ENCODE data around the gene NTNG1.
A peak's percentile ranks its signal among the peaks of the same experiment; 100 is the strongest.

Gene NTNG1

DNA sequence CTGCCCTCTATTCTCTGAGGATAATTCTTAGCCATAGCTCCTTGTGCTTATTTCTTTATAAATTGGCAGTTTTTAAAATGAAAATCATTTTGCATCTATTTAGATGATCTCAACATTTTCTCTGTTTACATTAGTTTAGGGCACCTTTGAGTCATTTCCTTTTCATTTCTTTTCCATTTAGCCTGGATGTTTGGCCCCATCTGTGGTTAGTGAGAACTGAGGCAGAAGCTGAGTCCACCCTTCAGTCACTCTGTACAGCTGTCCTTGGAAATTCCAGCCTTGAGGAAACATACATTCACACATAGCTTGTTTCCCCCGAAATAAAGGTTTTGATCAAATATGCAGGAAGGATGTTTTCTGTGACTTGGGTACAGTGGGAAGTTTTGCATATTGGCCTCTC, 123.7 kb downstream of the NTNG1 start:
- DNase-seq = no peak

DNA sequence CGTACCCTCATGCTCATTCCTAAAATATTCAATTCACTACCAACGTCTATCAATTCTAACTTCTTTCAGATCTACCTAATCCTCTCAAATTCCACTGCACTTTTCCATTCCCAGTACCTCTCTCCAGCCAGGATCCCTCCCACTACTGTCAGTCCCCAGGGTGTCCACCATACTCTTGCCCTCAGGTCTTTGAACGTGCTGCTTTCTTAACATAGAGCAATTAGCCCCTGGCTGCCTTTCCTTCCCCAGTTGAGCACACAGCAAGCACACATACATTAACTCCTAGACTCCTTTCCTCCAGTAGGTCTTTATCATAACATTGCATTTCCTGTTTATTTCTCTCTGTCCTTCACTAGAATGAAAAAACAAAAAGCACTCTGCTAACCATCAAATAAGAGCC, 126.7 kb downstream of the NTNG1 start:
- no peak for DNase-seq

DNA sequence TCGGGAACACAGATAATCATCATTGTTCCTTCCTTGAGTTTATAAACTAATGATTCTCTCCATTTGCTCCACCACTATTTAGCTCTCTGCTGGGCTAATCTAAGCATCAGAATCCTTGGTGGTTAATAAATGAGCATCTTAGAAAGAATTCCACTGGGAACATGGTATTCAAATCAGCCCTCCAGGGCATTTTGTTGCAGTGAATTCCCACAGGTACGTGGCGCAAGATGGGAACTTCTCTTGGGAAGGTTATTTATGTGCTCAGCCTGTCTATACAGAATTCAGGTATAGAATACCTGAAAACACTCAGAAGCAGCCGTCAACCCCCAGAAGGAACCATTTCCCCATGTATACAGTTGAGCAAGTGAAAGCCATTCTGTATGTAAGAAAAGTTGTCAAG, 131.5 kb downstream of the NTNG1 start:
- DNase-seq = no peak

DNA sequence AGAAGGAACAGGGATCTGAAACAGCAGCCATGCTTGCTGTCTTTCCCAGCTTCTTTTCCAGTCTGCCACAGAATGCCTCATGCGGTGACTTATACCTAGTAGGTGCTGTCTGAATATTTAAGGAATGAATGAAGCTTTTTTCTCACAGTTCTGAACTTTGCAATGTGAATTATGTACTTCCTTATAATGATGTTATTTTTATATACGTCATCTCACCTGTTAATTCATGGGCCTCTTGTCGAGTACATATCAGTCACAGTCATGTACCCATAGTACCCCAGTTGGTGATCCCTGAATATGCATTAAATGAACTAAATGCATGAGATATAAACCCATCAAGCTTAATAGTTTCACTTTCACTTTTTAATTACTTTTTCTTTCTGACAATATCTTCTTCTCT, 132.7 kb downstream of the NTNG1 start:
- DNase-seq = no peak

DNA sequence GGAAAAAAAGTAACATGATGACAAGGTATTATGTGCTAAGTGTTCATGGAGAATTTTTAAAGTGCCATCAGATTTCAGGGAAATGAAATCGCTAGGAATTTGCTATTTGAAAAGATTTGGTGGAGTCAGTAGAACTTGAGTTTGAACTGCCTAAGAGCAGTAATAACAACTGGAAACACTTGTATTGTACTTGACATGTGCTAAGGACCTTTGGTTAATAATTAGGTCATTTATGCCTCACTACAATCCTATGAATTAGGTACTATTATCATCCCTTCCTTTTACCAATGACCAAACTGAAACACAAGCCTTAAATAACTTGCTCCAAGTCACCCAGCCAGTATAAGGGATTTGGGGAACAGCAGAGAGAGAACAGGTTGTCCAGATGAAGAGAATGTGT, 133.4 kb downstream of the NTNG1 start:
- DNase-seq = no peak

DNA sequence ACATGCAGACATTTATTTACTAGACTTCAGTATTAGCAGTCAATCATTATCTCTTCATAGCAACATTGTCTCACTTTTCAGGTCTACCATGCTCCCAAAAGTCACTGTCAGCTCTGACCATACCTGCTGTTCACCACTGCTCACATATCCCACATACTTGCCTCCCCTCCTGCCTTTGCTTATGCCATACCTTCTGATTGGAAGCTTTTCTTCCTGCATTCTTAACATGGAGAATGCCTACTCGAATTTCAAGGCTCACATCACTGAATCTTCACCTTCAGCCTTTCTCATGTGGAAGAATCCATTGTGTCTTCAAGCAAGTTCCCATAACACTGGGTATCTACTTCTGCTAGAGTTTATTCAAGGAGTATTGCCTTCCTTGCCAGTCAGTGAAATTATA, 135.4 kb downstream of the NTNG1 start:
- DNase-seq = no peak

DNA sequence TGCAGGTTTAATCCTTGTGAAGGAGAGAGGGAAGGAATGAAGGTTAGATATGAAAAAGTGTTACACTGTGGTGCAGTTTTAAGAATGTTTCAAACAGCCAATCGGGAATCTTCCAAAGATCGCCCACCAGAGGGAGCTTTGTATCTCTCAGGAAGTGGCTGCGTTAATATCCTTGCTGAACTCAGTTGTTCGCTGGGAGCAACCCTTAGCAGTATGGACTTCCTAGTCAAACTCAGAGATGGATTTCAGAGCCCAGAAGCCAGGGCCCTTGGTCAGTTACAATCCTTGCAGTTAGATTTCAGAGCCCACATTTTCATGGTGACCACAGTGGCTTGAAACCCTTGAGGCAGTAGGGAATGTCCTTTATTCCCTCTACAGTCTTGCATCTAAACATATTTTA, 136.2 kb downstream of the NTNG1 start:
- peak; percentile 76 to 93 for DNase-seq

DNA sequence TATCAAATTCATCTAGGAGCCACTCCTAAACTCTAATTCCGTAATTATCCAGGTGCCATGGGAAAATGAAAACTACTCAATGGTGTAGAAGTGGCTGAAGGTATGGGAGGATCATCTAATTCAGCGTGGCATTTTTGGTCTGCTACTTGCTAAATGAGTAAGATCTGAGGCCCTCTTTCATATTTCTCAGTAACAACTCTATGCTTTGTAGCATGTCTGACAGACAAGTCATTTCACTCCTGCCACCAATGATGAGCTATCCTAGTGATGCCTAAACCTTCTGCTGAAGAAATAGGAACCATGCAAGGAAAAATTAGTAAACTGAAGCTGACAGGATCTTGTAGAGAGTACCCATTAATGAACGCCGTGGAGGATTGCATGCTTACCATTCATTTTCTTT, 145.3 kb downstream of the NTNG1 start:
- no peak for DNase-seq

DNA sequence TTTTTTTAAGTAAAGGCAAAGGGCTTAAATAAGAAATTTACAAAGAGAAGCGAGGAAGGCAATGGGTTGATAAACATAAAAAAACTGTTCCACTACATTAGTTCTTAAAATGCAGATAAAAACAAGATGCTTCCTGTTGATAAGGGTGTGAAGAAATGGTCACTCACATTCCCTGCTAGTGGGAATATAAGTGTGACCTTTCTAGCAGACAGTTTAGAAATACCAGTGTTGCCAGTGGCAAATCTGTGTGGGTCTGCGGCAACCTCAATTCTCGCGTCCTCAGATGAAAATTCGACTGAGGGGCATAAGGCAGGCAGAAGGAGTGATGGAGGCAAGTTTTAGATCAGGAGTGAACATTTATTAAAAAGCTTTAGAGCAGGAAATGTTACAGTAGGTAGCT, 151.1 kb downstream of the NTNG1 start:
- no peak for DNase-seq

DNA sequence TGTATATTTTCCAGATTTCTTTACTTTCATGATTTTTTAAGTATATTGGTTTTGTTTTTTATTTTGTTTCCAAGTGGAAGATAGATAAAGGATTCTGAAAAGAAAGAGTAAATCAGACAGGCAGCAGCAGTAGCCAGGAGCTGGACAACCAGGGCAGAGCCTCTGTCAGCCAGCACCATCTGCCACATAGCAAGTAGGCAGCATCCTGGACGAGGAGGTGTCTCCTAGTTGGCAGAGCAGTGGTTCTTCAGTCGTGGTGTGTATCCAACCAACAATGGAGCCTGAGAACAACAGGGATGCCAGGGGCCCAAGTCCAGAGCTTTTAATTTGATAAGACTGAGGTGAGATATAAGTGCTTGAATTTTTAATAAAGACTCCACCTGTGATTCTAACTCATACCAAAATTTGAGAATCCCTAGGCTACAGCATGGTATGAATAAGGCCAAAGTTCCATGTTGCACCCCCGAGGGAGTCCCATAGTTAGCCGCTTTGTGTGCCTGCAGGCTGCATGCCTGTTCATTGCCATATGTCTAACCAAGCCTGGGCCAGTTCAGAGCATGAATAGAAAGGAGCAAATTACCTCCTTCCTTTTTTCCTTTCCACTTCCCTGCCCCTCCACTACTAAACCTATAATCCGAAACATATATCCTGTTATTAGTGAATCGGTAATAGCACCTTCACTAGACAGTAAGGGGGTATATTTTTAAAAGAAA, 153.2 kb downstream of the NTNG1 start:
- peak; percentile 95 to 98 for DNase-seq

DNA sequence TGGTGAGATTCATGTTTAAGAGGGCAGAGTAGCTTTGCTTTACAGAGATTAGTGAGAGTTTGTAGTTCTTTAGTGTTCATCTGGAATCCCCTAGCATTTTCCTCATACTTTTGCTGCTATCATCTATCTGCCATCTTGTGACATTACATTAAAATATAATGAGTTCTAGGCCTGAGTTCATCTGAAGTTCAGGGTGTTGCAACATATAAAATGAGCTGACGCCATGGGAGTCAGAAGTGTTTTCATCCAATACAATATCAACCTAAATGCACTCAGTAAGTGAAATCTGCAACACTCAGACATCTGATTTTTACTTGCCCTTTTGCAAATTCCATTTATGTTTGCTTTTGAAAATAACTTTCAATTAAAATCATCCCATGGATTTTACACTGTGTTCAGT, 153.8 kb downstream of the NTNG1 start:
- DNase-seq = no peak

DNA sequence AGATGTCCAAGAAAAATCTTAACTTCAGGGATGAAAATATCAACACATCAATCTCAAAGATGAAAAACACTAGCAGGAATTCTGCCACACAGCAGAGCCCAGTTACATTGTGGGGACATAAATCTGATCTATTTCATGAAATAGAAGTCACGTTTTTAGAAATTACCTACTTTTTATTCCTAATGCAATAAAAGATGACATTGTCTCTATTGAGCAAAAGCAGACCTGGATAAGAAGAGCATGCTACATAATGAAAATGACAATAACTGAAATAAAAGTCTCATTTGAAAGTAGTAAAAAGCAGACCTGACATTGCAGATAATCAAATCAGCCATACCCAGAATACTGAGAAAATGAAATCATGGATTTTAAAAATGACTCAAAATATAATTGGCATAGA, 156.8 kb downstream of the NTNG1 start:
- no peak for DNase-seq

DNA sequence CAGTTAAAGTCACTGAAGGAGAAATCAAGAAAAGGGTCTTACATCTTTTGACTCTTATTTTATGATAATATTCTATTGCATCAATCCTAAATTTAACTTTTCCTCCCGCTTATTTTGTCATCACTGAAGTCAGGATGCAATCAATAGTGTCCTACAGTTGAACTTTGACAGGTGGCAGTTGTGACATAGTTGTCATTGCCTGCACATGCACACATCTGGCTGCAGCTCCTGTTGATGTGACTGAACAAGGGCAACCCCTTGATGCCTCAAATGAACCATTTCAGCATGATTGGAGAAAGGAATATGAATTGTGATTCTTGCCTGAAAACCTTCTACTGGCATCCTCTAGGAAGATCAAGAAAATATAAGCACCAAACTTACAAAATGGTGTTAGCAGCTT, 157.7 kb downstream of the NTNG1 start:
- no peak for DNase-seq

DNA sequence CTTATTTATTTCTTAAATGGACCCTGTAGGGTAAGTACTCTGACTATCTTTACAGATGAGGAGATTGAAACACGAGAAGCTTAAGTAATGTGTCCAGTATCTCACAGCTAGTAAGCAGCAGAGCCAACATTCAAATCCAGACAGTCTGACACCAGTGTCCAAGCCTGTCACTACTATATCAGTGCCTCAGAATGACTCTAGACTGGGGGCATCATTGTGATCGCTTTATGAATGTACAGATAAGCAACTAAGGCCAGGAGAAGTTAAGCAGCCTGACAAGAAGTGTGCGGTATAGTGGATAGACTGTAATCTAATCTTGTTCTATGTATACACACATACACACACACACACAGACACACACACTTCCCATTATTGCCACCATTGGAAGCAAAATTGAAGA, 158.7 kb downstream of the NTNG1 start:
- no peak for DNase-seq

DNA sequence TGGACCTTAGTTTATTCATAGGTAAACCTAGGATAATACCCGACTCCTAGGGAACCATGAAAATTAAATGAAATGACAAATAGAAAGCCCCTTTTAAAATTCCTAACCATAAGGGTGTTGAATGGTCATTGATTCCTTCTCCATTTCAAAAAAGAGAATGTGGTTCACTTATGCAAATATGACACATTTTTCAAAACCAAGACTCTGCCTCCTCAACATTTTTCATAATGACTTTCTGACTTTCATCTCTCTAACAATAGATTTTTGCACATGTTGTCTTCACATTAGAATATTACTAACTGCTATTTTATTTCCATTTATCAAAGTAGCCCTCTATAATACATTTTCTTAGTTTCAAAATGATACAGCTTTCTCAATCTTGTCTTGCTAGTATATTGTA, 169.1 kb downstream of the NTNG1 start:
- no peak for DNase-seq

DNA sequence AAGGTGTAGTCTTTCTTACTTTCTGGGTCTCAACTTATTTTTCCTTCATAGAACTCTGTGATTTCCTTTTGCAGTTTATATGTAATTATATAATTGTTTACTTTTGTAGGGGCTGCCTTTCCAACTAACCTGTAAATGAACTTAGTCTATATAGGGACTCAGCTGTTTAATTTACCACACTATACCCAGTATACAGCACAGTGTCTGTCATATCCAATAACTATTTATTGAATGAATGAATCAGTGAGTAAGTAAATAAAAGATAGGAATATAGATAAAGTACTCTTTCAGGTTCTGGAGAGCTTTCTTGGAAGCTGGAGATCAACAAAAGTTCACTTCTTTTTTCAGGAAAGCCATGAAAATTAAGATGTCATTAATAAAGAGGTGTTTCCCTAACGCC, 174.8 kb downstream of the NTNG1 start:
- no peak for DNase-seq

DNA sequence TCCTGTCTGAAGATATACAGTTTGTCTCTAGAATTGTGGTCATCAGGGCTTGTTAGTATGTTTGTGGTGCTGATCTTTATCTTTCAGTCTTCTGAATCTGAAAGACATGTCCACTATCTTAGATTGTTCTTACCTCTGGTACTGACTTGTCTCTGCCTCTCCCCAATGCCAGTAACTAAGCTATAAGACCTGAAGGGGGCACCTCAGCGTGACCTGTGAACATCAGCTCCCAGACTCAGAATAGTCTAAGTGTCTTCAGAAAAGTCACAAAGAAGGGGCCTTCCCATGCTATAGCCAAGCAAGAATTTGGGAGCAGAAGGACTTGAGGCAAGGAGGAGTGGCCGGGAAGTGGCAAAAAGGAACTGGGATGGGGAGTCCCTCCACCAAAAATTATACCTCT, 178.1 kb downstream of the NTNG1 start:
- no peak for DNase-seq

DNA sequence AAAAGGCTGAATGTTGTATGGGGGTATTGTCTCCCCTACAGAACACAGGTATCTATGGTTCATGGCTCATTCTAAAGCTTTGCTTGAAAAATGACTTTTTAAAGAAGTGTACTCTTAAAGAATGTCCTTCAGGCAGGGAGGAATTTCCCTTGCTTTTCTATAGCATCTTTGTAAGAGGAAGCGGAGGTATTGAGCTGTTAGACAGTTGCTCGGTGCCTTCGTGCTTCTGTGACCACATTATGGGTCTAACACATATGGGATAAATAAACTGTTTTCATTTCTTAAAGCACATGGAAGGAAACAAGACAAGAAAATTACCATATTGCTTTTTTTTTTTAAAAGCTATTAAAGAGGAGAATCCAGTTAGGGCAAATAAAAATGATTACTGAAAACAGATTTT, 182.9 kb downstream of the NTNG1 start:
- no peak for DNase-seq

DNA sequence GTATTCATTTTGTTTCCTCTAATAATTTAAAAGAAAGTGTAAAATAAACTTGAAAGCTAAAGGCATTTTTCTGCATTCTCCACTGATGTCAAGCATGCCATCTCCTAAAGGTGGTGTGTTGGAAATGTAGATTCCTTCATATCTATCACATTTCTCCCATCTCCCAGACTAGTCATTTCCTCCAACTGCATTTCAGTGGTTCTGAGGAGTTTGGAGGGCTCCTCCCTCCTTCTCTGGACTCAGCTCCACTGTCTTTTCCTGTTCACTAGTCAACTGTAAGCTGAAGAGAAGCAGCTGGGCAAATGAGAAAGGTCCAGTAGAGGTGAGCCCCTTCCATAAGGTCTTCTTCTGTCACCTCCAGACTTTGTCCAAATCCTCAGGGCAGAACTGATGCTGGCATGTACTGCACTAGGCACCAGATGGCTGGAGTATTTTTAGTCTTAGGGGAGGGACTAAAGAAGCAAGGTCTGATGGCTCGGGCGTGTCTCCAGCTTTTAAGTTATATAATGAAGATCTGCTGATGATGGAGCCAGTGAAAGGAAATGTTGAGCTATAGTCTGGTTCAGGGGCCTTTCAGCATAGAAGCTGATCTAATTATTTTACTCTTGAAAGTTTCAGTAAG, 186.1 kb downstream of the NTNG1 start:
- DNase-seq = peak; percentile 98 to 99

DNA sequence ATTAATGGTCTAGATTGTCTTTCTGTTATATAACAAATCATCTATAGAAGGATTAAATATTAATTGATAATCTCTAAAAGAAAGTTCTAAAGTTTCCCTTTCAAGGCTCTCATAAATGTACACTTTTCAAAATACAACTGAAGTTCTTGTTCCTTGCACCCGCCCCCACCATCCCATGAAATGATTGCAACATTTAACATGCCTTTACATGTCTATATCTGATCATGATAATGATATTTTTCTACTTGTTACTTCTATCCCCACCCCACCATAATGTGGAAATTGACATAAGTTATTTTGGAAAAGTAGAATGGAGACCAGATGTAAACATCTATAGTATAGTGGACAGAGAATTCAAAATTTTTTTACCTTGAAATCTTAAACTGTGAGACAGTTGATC, 186.6 kb downstream of the NTNG1 start:
- no peak for DNase-seq

DNA sequence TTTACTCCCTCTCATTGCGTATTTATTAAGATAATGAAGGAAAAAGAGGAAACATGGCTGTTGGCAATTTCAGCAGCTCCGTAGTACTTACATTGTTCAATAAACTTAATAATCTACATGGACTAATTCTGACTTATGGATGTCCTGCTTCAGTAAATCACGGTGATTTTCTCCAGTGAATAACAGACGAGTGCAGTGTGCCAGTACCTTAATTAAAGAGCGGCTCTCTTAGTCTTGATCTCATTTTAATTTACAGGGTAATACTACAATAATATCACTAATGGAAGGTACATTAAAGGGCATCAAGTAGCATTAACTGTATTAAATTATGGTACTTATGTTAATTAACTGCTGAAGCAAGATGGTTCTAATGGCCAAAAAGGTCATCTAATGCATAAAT, 187.2 kb downstream of the NTNG1 start:
- DNase-seq = no peak

DNA sequence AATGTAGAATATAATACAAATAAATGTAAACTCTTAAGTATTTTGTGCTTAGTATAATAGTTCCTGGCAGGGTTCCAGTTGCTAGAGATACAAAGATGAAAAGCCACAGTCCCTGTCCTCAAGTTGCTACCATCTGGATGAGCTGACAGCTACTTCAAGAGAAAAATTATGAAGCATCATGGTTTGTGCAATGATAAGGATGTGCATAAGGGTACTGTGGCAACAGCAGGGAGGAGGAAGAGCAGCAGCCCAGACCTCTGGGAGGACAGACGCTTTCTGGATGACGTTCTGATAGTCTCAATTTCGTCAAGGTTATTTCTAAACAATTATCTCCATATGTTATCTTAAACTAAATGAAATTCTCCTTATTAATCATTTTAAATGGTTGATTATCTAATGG, 198.9 kb downstream of the NTNG1 start:
- DNase-seq = peak; percentile 62 to 77

DNA sequence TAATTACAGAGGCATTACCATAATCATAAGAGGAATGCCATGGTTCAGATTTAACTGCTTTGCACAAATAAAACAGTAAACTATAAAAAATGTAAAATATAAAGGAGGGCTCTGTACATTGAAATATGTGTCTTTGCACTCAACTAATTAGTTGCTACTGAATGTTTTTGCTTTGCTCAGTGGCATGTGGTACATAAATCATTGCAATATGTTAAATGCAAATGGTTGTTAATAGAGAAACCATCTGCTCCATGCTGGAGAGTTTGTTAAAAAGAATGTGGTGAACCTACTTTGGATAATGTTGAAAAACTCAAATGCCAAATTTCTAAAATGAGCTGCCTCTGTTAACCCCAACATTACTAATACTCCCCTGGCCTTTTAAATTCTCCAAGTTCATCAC, 201.5 kb downstream of the NTNG1 start:
- DNase-seq = peak; percentile 85 to 90

DNA sequence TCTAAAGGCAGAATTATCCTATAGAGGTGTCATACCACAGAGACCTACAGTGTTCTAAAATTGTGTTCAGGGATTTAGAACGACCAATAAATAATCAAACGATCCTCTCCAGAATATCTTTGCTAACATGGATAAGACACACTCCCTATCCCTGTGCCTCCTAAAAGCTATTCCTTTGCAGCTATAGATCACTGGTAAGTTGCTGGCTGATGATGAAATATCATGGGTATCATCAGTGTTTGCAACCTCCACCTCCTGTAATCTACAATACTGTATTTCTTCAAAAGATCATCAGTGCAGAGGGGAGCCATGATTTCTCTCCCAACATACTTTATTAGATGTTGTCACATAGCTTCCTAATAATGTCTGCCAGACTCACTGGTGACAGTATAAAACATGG, 201.9 kb downstream of the NTNG1 start:
- DNase-seq = no peak

DNA sequence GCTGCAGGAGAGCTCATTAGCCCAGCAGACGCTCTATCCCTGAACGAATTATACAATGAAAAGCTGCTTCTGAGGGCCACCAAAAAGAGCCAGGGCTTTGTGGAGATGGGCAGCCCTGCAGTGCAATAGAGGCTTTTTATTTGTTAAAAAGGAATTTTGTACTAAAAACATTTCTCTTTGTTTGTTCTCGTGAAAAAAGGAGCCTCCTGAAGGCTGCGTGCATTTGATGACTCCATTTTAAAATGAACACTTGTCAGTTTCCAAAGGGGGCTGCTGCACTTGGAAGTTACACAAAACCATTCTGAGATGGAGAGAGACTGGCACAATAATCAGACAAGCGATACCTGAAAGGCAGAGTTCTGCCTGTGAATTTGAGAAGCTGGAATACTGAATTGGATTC, 202.8 kb downstream of the NTNG1 start:
- DNase-seq = no peak
